Astrocyte (in vitro differentiated cells and primary cell): ENCODE data around the gene PTPRK. TPM values are rescaled to one million over a fixed set of nuclear protein-coding genes. Genes with fewer than 3 reads are reported as not detected.

Experiments
- DNase-seq: peaks from one replicate; pipeline ENCODE4 v3.0.0-alpha.2; 2010; ENCODE audit warnings: low read depth
- FAIRE-seq: peaks from 2 replicates; lab custom pipeline; 2011; peaks lifted over from hg19 to GRCh38; lab: Jason Lieb, UNC
- H2AFZ ChIP-seq: 2 replicates; pipeline ENCODE4 v1.6.0; 2012; ENCODE audit warnings: low read depth, low read length, inconsistent platforms
- H3K27ac ChIP-seq: 2 replicates; pipeline ENCODE4 v1.5.1; 2011; ENCODE audit warnings: low read depth, low read length, inconsistent platforms
- H3K27me3 ChIP-seq: 2 replicates; pipeline ENCODE4 v1.6.0; 2011; ENCODE audit warnings: low read length, inconsistent platforms; ENCODE audit not compliant: insufficient read depth
- H3K36me3 ChIP-seq: 2 replicates; pipeline ENCODE4 v1.5.1; 2011; ENCODE audit warnings: low read length, inconsistent platforms; ENCODE audit not compliant: insufficient read depth
- H3K4me1 ChIP-seq: 2 replicates; pipeline ENCODE4 v1.5.1; 2011; ENCODE audit warnings: low read length, inconsistent platforms; ENCODE audit not compliant: insufficient read depth
- H3K4me2 ChIP-seq: 2 replicates; pipeline ENCODE4 v1.6.0; 2012; ENCODE audit warnings: low read length, inconsistent platforms
- H3K4me3 ChIP-seq: 2 replicates; pipeline ENCODE4 v1.5.1; 2011; ENCODE audit warnings: low read depth, mild to moderate bottlenecking, low read length, inconsistent platforms; ENCODE audit not compliant: insufficient read depth
- H3K79me2 ChIP-seq: 2 replicates; pipeline ENCODE4 v1.6.0; 2012; ENCODE audit warnings: mild to moderate bottlenecking, low read length, inconsistent platforms; ENCODE audit not compliant: insufficient read depth
- H3K9ac ChIP-seq: 2 replicates; pipeline ENCODE4 v1.6.0; 2012; ENCODE audit warnings: mild to moderate bottlenecking, low read length, inconsistent platforms
- H3K9me3 ChIP-seq: 2 replicates; pipeline ENCODE4 v1.5.1; 2012; ENCODE audit warnings: low read depth, mild to moderate bottlenecking, low read length, inconsistent platforms; ENCODE audit not compliant: insufficient read depth
- H4K20me1 ChIP-seq: 2 replicates; pipeline ENCODE4 v1.6.0; 2012; ENCODE audit warnings: low read length, inconsistent platforms; ENCODE audit not compliant: insufficient read depth
- H3K27ac Mint-ChIP-seq: one replicate; pipeline ENCODE4 v1.8.0; 2021; ENCODE audit warnings: mild to moderate bottlenecking, mixed read lengths; ENCODE audit not compliant: unreplicated experiment
- H3K27me3 Mint-ChIP-seq: one replicate; pipeline ENCODE4 v1.8.0; 2021; ENCODE audit warnings: low read depth, mixed read lengths; ENCODE audit not compliant: unreplicated experiment
- H3K36me3 Mint-ChIP-seq: one replicate; pipeline ENCODE4 v1.8.0; 2021; ENCODE audit warnings: low read depth, mixed read lengths; ENCODE audit not compliant: unreplicated experiment
- H3K4me1 Mint-ChIP-seq: one replicate; pipeline ENCODE4 v1.8.0; 2021; ENCODE audit warnings: low read depth, mixed read lengths; ENCODE audit not compliant: unreplicated experiment
- H3K4me3 Mint-ChIP-seq: one replicate; pipeline ENCODE4 v1.8.0; 2021; ENCODE audit warnings: mild to moderate bottlenecking, moderate library complexity, mixed read lengths; ENCODE audit not compliant: unreplicated experiment
- H3K9me3 Mint-ChIP-seq: one replicate; pipeline ENCODE4 v1.8.0; 2021; ENCODE audit warnings: mild to moderate bottlenecking, mixed read lengths; ENCODE audit not compliant: unreplicated experiment
- EZH2 ChIP-seq: IDR thresholded peaks from 2 replicates; pipeline ENCODE4 v1.6.1; 2012; ENCODE audit warnings: mild to moderate bottlenecking, low read length, inconsistent platforms; ENCODE audit not compliant: insufficient read depth
- total RNA-seq: library from RNA; stranded (reverse); gene quantifications from 2 replicates; pipeline ENCODE4 v1.2.1, GENCODE V29; 2021
- TF ChIP-seq, protein P1 (sequence below): IDR thresholded peaks from 2 replicates; pipeline ENCODE4 v1.5.1; 2011; ENCODE audit warnings: low read depth, mild to moderate bottlenecking, inconsistent platforms, low read length, moderate library complexity; ENCODE audit not compliant: insufficient read depth

The PTPRK gene
- total RNA-seq, 1 donor from 2014 or later: 159 TPM

DNA sequence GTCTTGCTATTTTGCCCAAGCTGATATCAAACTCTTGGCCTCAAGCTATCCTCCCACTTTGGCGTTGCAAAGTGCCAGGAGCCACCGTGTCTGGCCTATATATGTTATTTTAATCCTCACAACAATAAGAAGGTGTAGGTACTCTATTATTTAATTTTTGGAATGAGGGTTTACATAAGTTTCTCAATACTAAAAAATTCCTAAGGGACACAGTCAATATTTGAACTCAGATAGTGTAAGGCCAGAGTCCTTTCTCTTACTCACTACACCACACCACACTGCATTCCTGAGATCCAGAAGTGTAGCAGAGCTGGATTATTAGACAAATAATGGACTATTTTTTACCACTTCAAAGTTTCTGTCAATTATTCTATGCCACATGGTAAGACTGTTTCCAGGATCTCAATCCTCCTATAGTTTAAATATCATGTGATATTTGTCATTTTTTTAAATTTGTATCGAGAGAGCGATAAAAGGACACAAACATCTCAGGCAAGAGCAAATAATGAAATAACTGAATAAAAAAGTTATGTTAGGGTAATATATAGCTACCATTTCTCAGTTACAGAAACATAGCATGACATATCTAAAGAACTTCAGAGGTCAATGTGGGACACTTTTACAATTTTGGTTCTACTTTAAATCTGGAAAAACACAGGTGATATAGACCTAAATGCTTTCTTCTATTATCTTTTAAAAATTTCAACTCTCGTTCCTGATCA is 457.4 kb downstream of the PTPRK start:
- peaks cover 37% of the 10 kb centered on the region for H3K4me1 Mint-ChIP-seq
- peak; percentile 34 for DNase-seq
- TF ChIP-seq EZH2: no peak
- TF ChIP-seq, protein P1, sequence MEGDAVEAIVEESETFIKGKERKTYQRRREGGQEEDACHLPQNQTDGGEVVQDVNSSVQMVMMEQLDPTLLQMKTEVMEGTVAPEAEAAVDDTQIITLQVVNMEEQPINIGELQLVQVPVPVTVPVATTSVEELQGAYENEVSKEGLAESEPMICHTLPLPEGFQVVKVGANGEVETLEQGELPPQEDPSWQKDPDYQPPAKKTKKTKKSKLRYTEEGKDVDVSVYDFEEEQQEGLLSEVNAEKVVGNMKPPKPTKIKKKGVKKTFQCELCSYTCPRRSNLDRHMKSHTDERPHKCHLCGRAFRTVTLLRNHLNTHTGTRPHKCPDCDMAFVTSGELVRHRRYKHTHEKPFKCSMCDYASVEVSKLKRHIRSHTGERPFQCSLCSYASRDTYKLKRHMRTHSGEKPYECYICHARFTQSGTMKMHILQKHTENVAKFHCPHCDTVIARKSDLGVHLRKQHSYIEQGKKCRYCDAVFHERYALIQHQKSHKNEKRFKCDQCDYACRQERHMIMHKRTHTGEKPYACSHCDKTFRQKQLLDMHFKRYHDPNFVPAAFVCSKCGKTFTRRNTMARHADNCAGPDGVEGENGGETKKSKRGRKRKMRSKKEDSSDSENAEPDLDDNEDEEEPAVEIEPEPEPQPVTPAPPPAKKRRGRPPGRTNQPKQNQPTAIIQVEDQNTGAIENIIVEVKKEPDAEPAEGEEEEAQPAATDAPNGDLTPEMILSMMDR: no peak
- H3K27me3 ChIP-seq: no peaks in the 10 kb centered on the region
- H3K36me3 ChIP-seq: peaks cover 6% of the 10 kb centered on the region
- H2AFZ ChIP-seq: no peak overlapping the region
- H3K79me2 ChIP-seq: no peaks in the 10 kb centered on the region
- H4K20me1 ChIP-seq: no peaks in the 10 kb centered on the region
- no peak overlapping the region for H3K4me2 ChIP-seq
- H3K27ac ChIP-seq: no peak overlapping the region
- no peak overlapping the region for H3K4me3 Mint-ChIP-seq
- H3K27me3 Mint-ChIP-seq: no peaks in the 10 kb centered on the region
- no peak for FAIRE-seq
- H3K27ac Mint-ChIP-seq: peak overlapping the region; percentile 50
- no peak overlapping the region for H3K4me3 ChIP-seq
- H3K9me3 Mint-ChIP-seq: no peaks in the 10 kb centered on the region
- no peaks in the 10 kb centered on the region for H3K9me3 ChIP-seq
- peaks cover 15% of the 10 kb centered on the region for H3K36me3 Mint-ChIP-seq
- H3K4me1 ChIP-seq: no peaks in the 10 kb centered on the region
- H3K9ac ChIP-seq: no peak overlapping the region

DNA sequence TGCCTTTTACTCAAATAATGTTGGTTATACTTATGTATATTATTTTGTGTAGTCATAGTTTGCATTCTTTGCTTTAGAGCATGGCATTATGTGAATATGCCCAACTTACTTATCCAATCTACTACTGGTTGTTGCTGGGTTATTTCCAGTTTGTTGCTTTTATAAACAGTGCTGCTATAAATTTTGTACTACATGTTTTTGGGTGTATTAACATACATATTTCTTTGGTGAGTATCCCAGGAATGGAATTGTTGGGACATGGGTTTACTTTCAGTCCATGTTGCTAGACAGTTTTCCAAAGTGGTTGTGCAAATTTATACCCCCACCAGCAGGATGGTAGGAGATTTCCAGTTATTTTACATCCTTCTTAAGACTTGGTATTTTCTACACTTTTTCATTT is 462.5 kb downstream of the PTPRK start:
- H4K20me1 ChIP-seq: no peaks in the 10 kb centered on the region
- no peaks in the 10 kb centered on the region for H3K27me3 ChIP-seq
- no peaks in the 10 kb centered on the region for H3K27me3 Mint-ChIP-seq
- no peaks in the 10 kb centered on the region for H3K9me3 ChIP-seq
- no peaks in the 10 kb centered on the region for H3K9me3 Mint-ChIP-seq
- FAIRE-seq (peak; percentile 49), DNase-seq (no peak)
- H3K79me2 ChIP-seq: no peaks in the 10 kb centered on the region
- no peak overlapping the region for H3K27ac Mint-ChIP-seq
- no peak overlapping the region for H3K4me2 ChIP-seq
- H3K36me3 Mint-ChIP-seq: peaks cover 15% of the 10 kb centered on the region
- peaks cover 10% of the 10 kb centered on the region for H3K4me1 Mint-ChIP-seq
- H3K4me3 Mint-ChIP-seq: no peak overlapping the region
- H2AFZ ChIP-seq: no peak overlapping the region
- H3K9ac ChIP-seq: no peak overlapping the region
- H3K36me3 ChIP-seq: no peaks in the 10 kb centered on the region
- H3K4me1 ChIP-seq: no peaks in the 10 kb centered on the region
- H3K27ac ChIP-seq: no peak overlapping the region
- no peak for TF ChIP-seq EZH2
- TF ChIP-seq, protein P1: no peak
- H3K4me3 ChIP-seq: no peak overlapping the region

DNA sequence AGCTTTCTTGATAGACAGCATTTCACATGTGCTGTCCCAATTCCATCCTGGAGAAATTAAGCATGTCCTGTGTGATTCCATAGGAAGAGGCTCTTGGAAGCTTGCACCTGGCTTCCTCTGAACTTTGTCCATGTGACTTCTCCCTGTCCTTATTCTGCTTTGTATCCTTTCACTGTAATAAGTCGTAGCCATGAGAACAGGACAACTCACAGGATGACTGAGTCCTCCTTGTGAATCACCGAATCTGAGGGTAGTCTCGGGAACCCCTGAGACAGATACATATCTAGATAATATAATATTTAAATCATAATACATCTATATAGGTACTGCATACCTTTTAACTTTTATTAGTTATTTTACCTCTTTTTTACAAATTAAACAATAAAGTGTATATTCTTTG is 462.9 kb downstream of the PTPRK start:
- Histone ChIP-seq H2AFZ (no peak overlapping the region), H4K20me1 (no peaks in the 10 kb centered on the region), H3K4me2 (no peak overlapping the region), H3K36me3 (no peaks in the 10 kb centered on the region), H3K79me2 (no peaks in the 10 kb centered on the region), H3K27me3 (no peaks in the 10 kb centered on the region), H3K9ac (no peak overlapping the region), H3K9me3 (no peaks in the 10 kb centered on the region), H3K4me3 (no peak overlapping the region), H3K4me1 (no peaks in the 10 kb centered on the region), H3K27ac (no peak overlapping the region)
- H3K27ac Mint-ChIP-seq: no peak overlapping the region
- FAIRE-seq: no peak
- no peaks in the 10 kb centered on the region for H3K9me3 Mint-ChIP-seq
- no peaks in the 10 kb centered on the region for H3K27me3 Mint-ChIP-seq
- H3K4me3 Mint-ChIP-seq: no peak overlapping the region
- H3K36me3 Mint-ChIP-seq: peaks cover 15% of the 10 kb centered on the region
- H3K4me1 Mint-ChIP-seq: peaks cover 6% of the 10 kb centered on the region
- no peak for TF ChIP-seq EZH2
- TF ChIP-seq, protein P1: no peak
- no peak for DNase-seq
